HG03354 (cell line): ENCODE measurements around the gene TOP2A.

Source experiments
- ATAC-seq: cut with Tn5 transposase; IDR thresholded peaks from one replicate; pipeline ENCODE4 v1.9.1; 2021; ENCODE audit warnings: mild to moderate bottlenecking; ENCODE audit not compliant: unreplicated experiment, poor library complexity, severe bottlenecking

The TOP2A gene, protein sequence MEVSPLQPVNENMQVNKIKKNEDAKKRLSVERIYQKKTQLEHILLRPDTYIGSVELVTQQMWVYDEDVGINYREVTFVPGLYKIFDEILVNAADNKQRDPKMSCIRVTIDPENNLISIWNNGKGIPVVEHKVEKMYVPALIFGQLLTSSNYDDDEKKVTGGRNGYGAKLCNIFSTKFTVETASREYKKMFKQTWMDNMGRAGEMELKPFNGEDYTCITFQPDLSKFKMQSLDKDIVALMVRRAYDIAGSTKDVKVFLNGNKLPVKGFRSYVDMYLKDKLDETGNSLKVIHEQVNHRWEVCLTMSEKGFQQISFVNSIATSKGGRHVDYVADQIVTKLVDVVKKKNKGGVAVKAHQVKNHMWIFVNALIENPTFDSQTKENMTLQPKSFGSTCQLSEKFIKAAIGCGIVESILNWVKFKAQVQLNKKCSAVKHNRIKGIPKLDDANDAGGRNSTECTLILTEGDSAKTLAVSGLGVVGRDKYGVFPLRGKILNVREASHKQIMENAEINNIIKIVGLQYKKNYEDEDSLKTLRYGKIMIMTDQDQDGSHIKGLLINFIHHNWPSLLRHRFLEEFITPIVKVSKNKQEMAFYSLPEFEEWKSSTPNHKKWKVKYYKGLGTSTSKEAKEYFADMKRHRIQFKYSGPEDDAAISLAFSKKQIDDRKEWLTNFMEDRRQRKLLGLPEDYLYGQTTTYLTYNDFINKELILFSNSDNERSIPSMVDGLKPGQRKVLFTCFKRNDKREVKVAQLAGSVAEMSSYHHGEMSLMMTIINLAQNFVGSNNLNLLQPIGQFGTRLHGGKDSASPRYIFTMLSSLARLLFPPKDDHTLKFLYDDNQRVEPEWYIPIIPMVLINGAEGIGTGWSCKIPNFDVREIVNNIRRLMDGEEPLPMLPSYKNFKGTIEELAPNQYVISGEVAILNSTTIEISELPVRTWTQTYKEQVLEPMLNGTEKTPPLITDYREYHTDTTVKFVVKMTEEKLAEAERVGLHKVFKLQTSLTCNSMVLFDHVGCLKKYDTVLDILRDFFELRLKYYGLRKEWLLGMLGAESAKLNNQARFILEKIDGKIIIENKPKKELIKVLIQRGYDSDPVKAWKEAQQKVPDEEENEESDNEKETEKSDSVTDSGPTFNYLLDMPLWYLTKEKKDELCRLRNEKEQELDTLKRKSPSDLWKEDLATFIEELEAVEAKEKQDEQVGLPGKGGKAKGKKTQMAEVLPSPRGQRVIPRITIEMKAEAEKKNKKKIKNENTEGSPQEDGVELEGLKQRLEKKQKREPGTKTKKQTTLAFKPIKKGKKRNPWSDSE (N-terminal part only)

DNA sequence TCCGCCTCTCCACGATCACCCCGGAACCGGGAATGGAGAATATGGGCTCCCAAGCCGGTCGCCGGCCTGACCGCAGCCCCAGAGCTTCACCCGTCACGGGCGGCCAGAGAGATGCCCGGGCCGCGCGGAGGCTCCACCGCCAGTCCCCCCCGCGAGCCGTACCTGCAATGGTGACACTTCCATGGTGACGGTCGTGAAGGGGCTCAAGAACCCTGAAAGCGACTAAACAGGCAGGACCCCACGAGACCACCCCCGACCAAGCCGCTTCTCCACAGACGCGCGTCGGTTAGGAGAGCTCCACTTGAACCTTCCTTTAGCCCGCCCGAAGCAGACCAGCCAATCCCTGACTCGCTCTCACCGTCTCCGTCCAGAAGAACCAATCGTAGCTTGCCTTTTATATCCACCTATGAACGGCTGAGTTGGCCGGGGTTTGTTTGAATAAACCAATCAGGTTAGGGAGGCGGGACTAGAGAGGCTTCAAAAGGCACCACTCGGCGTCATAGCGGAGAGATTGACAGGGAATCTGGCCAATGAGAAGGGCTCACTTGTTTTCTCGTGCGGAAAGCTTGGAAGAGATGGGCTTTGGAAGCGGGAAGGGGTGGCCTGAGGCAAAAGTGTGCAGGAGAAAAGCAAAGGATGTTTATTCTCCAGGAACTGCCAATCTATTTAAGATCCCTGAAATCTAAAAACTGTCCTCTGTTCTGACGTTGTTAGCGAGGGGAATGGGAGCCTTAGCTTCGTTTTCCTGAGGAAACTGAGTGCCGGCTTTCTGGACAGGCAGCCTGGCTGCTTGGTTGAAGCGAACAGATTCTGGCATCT is at the start of gene TOP2A:
TSS of gene TOP2A (minus strand) at position 288 of the 819 bp plus-strand sequence. CDS start at position 183, 105 bp downstream.
- peak; percentile 95 for ATAC-seq

DNA sequence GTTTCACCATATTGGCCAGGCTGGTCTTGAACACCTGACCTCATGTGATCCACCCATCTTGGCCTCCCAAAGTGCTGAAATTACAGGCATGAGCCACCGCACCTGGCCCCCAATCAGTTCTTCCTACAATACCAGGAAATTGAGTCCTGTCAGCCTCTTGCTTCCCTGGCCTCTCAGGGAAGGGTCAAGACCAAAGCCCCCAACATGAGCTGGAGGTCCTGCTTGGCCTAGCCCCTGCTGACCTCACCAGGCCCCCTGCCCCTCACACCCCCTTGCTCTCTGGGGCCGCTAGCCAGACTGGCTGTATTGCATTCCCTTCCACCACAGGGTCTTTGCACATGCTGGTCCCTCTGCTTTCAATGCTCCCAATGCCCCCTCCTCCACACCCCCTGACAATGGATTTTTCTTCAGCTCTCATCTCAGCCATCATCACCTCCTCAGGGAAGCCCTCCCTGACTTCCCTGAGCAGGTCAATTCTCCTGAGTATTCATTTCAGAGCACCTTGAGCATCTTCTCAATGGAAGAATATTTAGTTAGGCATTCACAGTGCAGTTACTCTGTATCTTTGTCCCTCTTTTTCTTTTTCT is 49.7 kb upstream of the TOP2A start:
- ATAC-seq = no peak

DNA sequence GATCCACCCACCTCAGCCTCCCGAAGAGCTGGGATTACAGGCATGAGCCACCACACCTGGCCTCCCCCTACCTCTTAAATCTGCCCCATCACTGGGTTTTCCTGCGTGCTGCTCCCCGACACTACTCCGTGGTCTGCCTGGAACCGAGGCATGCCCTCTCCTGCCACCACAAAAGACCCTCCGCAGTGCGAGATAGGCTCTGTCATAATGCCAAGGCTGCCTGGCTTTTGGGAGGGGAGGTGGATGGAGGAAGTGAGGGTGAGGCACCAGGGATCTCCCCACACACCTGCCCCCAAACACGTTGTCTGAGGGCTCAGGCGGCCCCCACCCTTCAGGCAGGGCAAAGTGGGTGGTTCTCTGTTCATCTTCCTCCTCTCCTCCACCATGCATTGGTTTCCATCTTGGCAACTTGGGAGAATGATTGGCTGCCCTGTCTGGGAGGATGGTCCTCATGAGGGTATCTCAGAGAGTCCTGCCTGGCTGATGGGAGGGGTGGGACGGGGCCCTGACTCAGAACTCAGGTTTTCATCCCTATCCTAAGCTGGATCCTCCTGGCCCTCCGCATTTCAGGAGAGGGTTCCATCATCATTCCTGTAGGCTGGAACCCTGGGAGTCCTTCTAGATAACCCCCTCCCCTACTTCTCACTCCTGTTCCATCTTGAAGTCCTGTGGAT is 48.7 kb upstream of the TOP2A start:
- ATAC-seq = no peak

DNA sequence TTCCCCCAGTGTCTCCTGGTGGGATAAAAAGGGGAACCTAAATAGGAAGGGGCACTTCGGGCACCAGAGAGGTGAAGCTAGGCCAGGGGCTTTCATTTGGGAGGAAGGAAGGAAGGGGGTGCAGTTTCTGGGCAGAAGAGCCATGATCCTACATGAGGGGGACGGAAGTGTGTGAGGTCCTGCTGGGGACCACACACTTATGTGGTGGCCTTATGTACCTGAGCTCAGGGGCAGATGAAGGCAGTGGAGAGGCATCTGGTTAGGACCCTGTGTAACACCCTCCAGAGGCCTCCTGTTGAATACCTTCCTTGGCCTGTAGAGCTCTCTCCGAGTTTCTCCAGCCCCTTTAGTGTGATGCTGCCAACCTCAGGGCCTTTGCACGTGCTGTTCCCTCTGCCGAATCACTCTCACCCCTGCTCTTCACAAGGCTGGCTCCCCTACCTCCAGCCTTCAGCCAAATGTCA is 46.7 kb upstream of the TOP2A start:
- ATAC-seq = no peak

DNA sequence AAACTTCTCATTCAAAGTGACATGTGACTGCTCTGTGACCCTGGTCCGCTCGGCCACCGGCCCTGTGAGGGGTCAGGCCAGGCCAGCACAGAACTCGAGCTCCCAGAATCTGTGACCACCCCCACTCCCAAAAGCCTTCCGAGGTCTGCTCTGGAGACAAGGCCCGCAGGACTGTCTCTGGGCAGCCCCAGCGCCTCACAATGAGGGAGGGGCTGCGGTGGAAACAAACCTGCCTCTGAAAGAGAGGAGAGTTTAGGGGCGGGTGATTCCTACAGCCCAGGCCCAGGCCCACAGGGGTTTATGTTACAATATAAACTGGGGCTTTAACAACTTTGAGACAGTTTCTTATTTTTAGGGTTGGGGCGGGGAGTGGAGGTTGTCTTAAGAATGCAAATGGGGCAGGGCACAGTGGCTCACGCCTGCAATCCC is 45.4 kb upstream of the TOP2A start:
- no peak for ATAC-seq

DNA sequence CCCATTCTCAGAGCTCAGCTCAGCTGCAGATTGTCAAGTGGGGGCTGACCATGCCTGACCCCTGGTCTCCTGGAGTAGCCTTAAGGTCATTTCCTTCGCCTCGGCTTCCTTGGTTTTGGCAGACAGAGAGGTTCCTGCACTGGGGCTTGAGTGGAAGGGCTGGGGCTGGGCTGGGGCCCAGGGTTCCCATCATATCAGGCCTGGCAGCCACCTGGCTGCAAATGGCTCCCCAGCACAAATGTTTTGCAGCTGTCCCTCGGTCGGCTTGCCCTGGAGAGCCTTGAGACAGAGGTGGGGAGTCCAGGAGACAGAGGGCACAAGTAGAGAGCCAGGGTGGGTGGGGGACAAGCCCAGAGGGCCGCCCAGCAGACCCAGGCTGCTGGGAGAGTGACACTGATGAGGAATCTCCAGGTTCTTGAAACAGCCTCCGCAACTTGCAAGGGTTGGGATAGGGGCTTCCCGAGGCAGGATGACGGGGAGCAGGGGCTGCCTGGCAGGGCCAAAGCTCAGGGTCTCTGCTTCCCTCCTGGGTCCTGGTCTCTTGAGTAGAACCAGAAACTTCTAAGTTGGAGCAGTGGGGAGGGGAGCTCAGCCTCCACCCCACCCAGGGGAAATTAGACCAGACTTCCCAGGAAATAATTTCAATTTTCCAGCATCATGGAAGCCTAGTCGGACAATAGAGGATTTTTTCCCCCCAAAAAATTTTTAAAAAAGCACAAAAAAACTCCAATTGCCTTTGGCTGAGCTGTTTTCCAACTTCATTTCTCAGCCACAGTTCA is 44.8 kb upstream of the TOP2A start:
- ATAC-seq = no peak

DNA sequence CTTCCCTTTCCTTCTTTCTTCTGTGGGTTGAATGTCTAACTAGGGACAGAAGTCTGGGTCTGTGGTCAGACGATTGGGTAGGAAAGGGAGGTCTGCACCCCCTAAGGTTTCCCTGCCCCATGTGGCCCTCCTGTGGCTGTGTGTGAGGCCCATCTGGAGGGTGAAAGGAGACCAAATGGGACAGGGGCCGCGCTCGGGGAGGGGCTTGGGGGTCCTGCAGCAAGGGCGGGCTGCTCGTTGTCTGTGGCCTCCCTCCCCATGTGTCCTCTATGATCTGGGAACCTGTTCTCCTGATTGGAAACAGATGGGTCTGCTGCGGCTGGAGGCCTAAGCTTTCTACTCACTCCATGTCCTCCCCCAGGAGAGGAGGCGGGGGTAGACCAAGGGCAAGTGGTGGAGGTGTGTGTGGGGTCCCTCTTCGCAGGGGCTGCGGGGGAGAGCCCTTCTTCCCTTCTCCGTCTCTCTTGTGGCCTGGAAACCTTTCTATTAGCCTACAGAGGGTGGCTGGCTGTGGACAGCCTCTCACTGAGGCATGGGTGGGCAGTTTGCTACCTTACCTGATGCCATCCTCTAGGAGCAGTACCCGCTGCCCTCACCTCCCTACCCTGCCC is 44.1 kb upstream of the TOP2A start:
- no peak for ATAC-seq

DNA sequence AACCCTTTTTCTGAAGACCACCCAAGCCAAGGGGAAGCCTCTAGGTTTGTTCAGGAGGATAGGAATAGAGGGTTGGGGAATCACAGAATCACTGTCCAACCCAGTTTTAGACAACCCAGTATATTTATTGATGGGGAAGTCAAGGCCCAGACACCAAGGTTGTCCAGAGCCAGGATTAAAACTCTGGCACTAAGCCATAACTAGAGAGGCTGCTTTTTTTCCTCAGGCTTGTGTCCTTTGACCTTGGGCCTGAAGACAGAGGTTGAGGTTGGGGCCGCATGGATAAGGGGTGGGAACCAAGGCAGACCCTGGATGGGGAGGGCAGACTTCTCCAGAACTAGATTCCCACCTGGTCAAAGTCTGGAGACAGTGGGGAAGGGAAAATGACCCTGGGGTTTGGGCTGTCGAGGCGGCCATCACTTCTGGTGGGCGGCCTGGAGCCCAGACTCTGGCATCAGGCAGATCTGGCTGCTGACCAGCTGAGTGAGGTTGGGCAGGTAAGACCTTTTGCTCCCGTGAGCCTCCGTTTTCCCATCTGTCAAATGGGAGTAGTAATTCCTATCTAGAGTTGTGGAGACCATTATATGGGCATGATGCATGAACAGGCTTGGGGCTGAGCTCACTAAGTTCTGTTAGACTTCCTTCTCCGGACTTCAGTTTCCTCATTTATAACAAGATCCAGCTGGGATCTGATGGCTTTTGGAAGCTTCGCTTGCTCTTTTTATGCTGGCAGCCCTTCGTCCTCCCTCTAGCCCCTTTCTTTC is 43.5 kb upstream of the TOP2A start:
- no peak for ATAC-seq

DNA sequence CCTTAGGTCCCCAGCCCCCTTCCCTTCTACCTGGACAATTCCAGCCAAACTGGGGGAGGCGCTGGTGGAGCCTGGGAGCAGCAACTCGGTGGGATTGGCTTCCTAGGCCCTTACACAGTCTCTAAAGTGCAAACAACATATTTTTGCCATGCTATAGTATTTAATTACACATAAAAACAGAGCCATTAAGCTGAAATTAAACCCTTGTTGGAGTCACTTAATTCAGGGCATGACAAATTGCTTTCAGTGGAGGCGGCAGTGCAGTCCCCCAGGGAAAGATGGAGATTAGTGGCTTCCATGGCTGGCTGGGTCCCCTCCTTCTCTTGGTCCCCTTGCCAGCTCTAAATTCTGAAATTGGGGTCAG is 42.9 kb upstream of the TOP2A start:
- no peak for ATAC-seq

DNA sequence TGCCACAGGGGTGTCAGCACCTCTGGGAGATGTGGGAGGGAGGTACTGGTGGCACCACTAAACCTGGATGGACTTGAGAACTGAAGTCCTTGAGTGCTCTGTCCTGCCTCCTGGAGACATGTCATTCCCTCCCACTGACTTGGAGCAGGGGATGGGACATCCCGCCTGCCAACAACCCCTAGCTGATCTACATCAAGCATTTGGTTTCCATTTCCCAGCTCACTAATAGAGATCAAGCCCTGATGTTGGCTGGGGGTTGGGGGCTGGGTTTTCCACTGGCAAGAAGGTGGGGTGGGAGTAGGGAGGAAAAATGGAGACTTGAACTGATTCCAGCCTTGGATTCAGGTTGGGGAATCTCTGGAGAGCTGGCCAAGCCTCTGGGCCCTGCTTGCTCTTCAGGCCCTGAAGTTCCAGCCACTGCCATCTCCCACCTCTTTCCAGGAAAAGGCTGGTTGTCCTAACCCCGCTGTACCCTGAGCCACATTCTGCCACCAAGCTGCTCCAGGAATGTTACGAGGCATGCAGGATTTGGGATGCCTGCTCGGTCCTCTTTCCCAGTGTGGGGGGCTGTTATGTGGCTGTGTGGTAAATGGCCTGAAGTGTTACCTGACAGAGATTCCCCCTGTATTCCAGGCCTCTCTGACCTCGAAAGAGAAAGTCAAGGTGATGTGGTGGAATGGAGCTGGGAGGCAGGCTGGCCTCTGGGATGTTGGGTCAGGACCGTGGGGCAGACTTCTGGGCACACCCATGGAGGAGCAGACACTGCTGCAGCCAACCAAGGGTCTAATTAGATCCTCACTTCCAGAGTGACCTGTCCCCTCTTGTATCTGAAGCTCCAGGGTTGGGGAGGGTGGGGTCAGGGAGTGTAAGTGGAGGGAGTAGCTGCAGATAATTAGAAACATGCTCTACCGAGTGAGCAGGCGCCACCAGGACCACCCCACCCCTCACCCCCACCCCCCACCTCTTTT is 42.2 kb upstream of the TOP2A start:
- ATAC-seq = no peak

DNA sequence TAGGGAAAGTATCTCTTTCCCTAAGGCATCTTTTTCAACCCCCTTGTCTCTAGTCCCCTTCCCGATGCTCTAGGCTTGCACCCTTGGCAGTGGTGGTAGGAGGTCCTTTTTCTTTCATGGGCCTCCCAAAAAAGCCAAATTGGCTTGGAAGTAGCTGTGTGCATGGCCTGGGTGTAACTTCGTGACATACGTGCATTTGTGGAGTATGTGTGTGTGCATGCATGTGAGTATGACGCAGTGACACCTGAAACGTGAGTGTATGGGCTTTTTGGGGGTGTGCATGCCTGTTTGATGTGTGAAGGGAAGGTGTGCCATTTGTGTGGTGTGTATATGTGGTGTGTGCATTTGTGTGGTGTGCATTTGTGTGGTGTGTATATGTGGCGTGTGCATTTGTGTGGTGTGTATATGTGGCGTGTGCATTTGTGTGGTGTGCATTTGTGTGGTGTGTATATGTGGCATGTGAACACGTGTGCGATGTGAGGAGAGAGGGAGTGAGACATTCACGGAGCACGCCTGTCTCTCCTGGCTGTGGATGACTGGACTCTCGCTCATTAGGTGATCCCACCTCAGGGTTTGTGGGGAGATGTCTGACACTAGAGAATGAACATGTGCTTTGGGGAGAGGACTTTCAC is 41.3 kb upstream of the TOP2A start:
- ATAC-seq = no peak

DNA sequence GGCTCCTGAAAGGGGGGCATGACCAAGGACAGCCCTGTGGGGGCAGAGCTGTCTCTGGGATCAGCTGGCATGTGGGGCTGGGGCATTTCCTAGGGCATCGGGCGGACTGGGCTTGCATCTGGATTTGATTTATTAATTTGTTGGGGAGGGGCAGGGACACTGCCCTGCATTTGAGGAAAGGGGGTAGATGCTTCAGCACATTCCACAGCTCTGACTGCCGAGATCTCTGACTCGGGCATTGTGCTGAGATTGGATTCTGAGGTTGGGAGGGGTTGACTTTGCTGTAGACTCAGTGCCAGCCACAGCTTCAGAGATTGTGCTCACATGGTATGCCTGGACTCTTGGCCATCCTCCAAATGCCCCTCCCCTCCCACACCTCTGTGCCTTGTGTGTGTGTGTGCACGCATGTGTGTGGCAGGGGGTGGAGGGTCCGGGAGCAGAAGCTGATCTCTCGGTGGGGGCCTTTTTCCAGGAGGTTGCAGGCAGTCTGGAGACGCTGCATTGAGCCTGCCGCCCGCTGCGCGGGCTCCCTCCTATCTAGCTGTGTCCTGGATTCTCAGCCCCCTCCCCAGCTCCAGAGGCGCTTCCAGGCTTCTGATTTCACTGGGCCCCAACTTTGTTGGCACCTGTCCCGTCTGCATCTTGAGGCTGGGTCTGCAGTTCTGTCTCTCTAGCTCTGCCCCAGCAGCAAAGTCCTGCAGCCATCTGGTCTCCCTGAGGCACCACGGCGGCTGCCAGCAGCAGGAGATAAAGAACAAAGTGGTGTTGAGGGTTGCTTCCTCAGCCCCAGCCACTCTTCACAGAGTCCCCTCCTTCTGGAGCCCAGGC is 40.5 kb upstream of the TOP2A start:
- ATAC-seq = no peak

DNA sequence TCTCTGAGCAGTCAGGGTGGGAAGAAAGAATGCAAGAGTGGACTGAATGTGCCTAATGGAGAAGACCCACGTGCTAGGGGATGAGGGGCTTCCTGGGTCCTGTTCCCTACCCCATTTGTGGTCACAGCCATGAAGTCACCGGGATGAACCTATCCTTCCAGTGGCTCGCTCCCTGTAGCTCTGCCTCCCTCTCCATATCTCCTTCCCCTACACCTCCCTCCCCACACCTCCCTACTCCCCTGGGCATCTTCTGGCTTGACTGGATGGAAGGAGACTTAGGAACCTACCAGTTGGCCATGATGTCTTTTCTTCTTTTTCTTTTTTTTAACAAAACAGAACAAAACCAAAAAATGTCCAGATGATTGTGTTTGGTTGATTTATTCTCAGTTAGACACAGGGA is 39.7 kb upstream of the TOP2A start:
- no peak for ATAC-seq

DNA sequence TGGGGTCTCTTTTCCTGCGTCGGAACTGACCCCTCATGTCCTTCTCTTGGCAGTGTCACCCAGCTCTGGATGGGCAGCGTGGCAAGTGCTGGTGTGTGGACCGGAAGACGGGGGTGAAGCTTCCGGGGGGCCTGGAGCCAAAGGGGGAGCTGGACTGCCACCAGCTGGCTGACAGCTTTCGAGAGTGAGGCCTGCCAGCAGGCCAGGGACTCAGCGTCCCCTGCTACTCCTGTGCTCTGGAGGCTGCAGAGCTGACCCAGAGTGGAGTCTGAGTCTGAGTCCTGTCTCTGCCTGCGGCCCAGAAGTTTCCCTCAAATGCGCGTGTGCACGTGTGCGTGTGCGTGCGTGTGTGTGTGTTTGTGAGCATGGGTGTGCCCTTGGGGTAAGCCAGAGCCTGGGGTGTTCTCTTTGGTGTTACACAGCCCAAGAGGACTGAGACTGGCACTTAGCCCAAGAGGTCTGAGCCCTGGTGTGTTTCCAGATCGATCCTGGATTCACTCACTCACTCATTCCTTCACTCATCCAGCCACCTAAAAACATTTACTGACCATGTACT is 38.8 kb upstream of the TOP2A start:
- ATAC-seq = no peak
